ENCODE results near the gene SESN1. TPM values are rescaled to one million over a fixed set of nuclear protein-coding genes. Genes with fewer than 3 reads are reported as not detected.
"Not testable (repeated sequence)": the region's sequence is repeated elsewhere in the genome, so short reads cannot be mapped to it uniquely, and the experiment has no call there.

The SESN1 gene
- total and polyA plus RNA-seq, 5 donors from 2014 or later, result 15.8 to 59.6 (median 50.0) TPM

GRCh38 chr6:109093732-109094415 is 772 bp downstream of the SESN1 start:
- Histone ChIP-seq H3K4me1 (ENCODE audit: control insufficient read depth, insufficient read depth, low read length, poor library complexity, severe bottlenecking) (peaks cover 40% of the 10 kb centered on the region), H3K4me3 (ENCODE audit: low read depth, low read length) (peak overlapping the region; percentile 97), H3K9me3 (ENCODE audit: control insufficient read depth in 2 of 2, low read length in 2 of 2) (no peaks in the 10 kb centered on the region), H3K27ac (ENCODE audit: insufficient read depth, low read length, poor library complexity, severe bottlenecking) (peak overlapping the region; percentile 99), H3K27me3 (ENCODE audit: control insufficient read depth, insufficient read depth, low read length) (no peaks in the 10 kb centered on the region), H3K36me3 (ENCODE audit: control insufficient read depth, insufficient read depth, low read length) (no peaks in the 10 kb centered on the region)
- peaks cover 50 to 60% (median 51%) of the 10 kb centered on the region in 4 donors for H3K4me1 Mint-ChIP-seq
- H3K9me3 Mint-ChIP-seq, result no peaks in the 10 kb centered on the region
- no peaks in the 10 kb centered on the region for H3K27me3 Mint-ChIP-seq
- ATAC-seq (ENCODE audit: low read depth in 2 of 2), result no peak
- peak in 2 of 3 donors; percentile 11 to 35 for DNase-seq
- H3K4me3 Mint-ChIP-seq, result peak overlapping the region; percentile 92 to 97 (median 94)
- peak overlapping the region; percentile 85 to 90 (median 90) for H3K27ac Mint-ChIP-seq
- H3K36me3 Mint-ChIP-seq, result peaks cover 3% of the 10 kb centered on the region

- peaks cover 7% of the 10 kb centered on the region for H3K36me3 Mint-ChIP-seq
- ATAC-seq (ENCODE audit: low read depth in 2 of 2) (no peak), DNase-seq (no peak)
- H3K4me3 Mint-ChIP-seq, result peak overlapping the region; percentile 59 to 94 (median 74)
- Histone ChIP-seq H3K9me3 (ENCODE audit: control insufficient read depth in 2 of 2, low read length in 2 of 2) (no peaks in the 10 kb centered on the region), H3K4me3 (ENCODE audit: low read depth, low read length) (peak overlapping the region; percentile 97), H3K27me3 (ENCODE audit: control insufficient read depth, insufficient read depth, low read length) (no peaks in the 10 kb centered on the region), H3K4me1 (ENCODE audit: control insufficient read depth, insufficient read depth, low read length, poor library complexity, severe bottlenecking) (peaks cover 40% of the 10 kb centered on the region), H3K36me3 (ENCODE audit: control insufficient read depth, insufficient read depth, low read length) (no peaks in the 10 kb centered on the region), H3K27ac (ENCODE audit: insufficient read depth, low read length, poor library complexity, severe bottlenecking) (no peak overlapping the region)
- peaks cover 42 to 70% (median 52%) of the 10 kb centered on the region in 4 donors for H3K4me1 Mint-ChIP-seq
- H3K27ac Mint-ChIP-seq, result peak overlapping the region in 1 of 3 donors; percentile 3
- H3K9me3 Mint-ChIP-seq, result no peaks in the 10 kb centered on the region
- no peaks in the 10 kb centered on the region for H3K27me3 Mint-ChIP-seq
Observed at GRCh38 chr6:109092074-109092473, 2.6 kb downstream of the SESN1 start.

- H3K27ac Mint-ChIP-seq, result peak overlapping the region in 1 of 3 donors; percentile 3
- H3K27me3 Mint-ChIP-seq, result no peaks in the 10 kb centered on the region
- H3K27me3 ChIP-seq (ENCODE audit: control insufficient read depth, insufficient read depth, low read length), result no peaks in the 10 kb centered on the region
- ATAC-seq (ENCODE audit: low read depth in 2 of 2) (no peak), DNase-seq (peak in 1 of 3 donors; percentile 14)
- H3K4me3 ChIP-seq (ENCODE audit: low read depth, low read length), result peak overlapping the region; percentile 97
- H3K4me3 Mint-ChIP-seq, result peak overlapping the region; percentile 36 to 94 (median 74)
- peaks cover 40% of the 10 kb centered on the region for H3K4me1 ChIP-seq (ENCODE audit: control insufficient read depth, insufficient read depth, low read length, poor library complexity, severe bottlenecking)
- H3K9me3 ChIP-seq (ENCODE audit: control insufficient read depth in 2 of 2, low read length in 2 of 2), result no peaks in the 10 kb centered on the region
- no peak overlapping the region for H3K27ac ChIP-seq (ENCODE audit: insufficient read depth, low read length, poor library complexity, severe bottlenecking)
- H3K36me3 Mint-ChIP-seq, result peaks cover 7% of the 10 kb centered on the region
- no peaks in the 10 kb centered on the region for H3K36me3 ChIP-seq (ENCODE audit: control insufficient read depth, insufficient read depth, low read length)
- no peaks in the 10 kb centered on the region for H3K9me3 Mint-ChIP-seq
- H3K4me1 Mint-ChIP-seq, result peaks cover 38 to 69% (median 49%) of the 10 kb centered on the region in 4 donors
Observed at GRCh38 chr6:109091314-109092024, 3.2 kb downstream of the SESN1 start.

GRCh38 chr6:109088995-109089394 is 5.7 kb downstream of the SESN1 start:
- Mint-ChIP-seq H3K27ac (no peak overlapping the region), H3K9me3 (no peaks in the 10 kb centered on the region), H3K36me3 (peaks cover 7% of the 10 kb centered on the region), H3K4me3 (no peak overlapping the region), H3K27me3 (no peaks in the 10 kb centered on the region), H3K4me1 (peaks cover 27 to 58% (median 43%) of the 10 kb centered on the region in 4 donors)
- Histone ChIP-seq H3K36me3 (ENCODE audit: control insufficient read depth, insufficient read depth, low read length) (no peaks in the 10 kb centered on the region), H3K4me1 (ENCODE audit: control insufficient read depth, insufficient read depth, low read length, poor library complexity, severe bottlenecking) (peaks cover 31% of the 10 kb centered on the region), H3K27ac (ENCODE audit: insufficient read depth, low read length, poor library complexity, severe bottlenecking) (no peak overlapping the region), H3K4me3 (ENCODE audit: low read depth, low read length) (no peak overlapping the region), H3K9me3 (ENCODE audit: control insufficient read depth in 2 of 2, low read length in 2 of 2) (no peaks in the 10 kb centered on the region), H3K27me3 (ENCODE audit: control insufficient read depth, insufficient read depth, low read length) (no peaks in the 10 kb centered on the region)
- no peak for ATAC-seq (ENCODE audit: low read depth in 2 of 2)
- DNase-seq, result no peak

GRCh38 chr6:109087661-109088264 is 6.9 kb downstream of the SESN1 start:
- ATAC-seq (ENCODE audit: low read depth in 2 of 2) (no peak), DNase-seq (no peak)
- Mint-ChIP-seq H3K9me3 (no peaks in the 10 kb centered on the region), H3K27me3 (no peaks in the 10 kb centered on the region), H3K27ac (no peak overlapping the region), H3K36me3 (peaks cover 7% of the 10 kb centered on the region), H3K4me3 (no peak overlapping the region), H3K4me1 (peaks cover 27 to 46% (median 37%) of the 10 kb centered on the region in 4 donors)
- no peaks in the 10 kb centered on the region for H3K9me3 ChIP-seq (ENCODE audit: control insufficient read depth in 2 of 2, low read length in 2 of 2)
- no peaks in the 10 kb centered on the region for H3K36me3 ChIP-seq (ENCODE audit: control insufficient read depth, insufficient read depth, low read length)
- peaks cover 18% of the 10 kb centered on the region for H3K4me1 ChIP-seq (ENCODE audit: control insufficient read depth, insufficient read depth, low read length, poor library complexity, severe bottlenecking)
- H3K4me3 ChIP-seq (ENCODE audit: low read depth, low read length), result no peak overlapping the region
- H3K27me3 ChIP-seq (ENCODE audit: control insufficient read depth, insufficient read depth, low read length), result no peaks in the 10 kb centered on the region
- H3K27ac ChIP-seq (ENCODE audit: insufficient read depth, low read length, poor library complexity, severe bottlenecking), result no peak overlapping the region

GRCh38 chr6:109084146-109084545 is 10.5 kb downstream of the SESN1 start:
- not testable (repeated sequence) for H3K27me3 Mint-ChIP-seq; H3K27ac ChIP-seq (ENCODE audit: insufficient read depth, low read length, poor library complexity, severe bottlenecking); H3K27me3 ChIP-seq (ENCODE audit: control insufficient read depth, insufficient read depth, low read length); H3K4me3 Mint-ChIP-seq; H3K4me3 ChIP-seq (ENCODE audit: low read depth, low read length); ATAC-seq (ENCODE audit: low read depth in 2 of 2); DNase-seq; H3K9me3 ChIP-seq (ENCODE audit: control insufficient read depth in 2 of 2, low read length in 2 of 2); H3K27ac Mint-ChIP-seq; H3K36me3 ChIP-seq (ENCODE audit: control insufficient read depth, insufficient read depth, low read length); H3K36me3 Mint-ChIP-seq; H3K9me3 Mint-ChIP-seq; H3K4me1 ChIP-seq (ENCODE audit: control insufficient read depth, insufficient read depth, low read length, poor library complexity, severe bottlenecking)
- peaks cover 2 to 16% (median 13%) of the 10 kb centered on the region in 4 donors for H3K4me1 Mint-ChIP-seq

GRCh38 chr6:109083657-109084056 is 11.0 kb downstream of the SESN1 start:
- no peaks in the 10 kb centered on the region for H3K4me1 ChIP-seq (ENCODE audit: control insufficient read depth, insufficient read depth, low read length, poor library complexity, severe bottlenecking)
- H3K4me3 ChIP-seq (ENCODE audit: low read depth, low read length), result no peak overlapping the region
- DNase-seq (no peak), ATAC-seq (ENCODE audit: low read depth in 2 of 2) (no peak)
- Mint-ChIP-seq H3K36me3 (peaks cover 4% of the 10 kb centered on the region), H3K27me3 (no peaks in the 10 kb centered on the region), H3K4me3 (no peak overlapping the region), H3K27ac (no peak overlapping the region), H3K9me3 (no peaks in the 10 kb centered on the region), H3K4me1 (peaks cover 0 to 11% (median 9%) of the 10 kb centered on the region in 4 donors)
- no peaks in the 10 kb centered on the region for H3K27me3 ChIP-seq (ENCODE audit: control insufficient read depth, insufficient read depth, low read length)
- peaks cover 2% of the 10 kb centered on the region for H3K36me3 ChIP-seq (ENCODE audit: control insufficient read depth, insufficient read depth, low read length)
- no peaks in the 10 kb centered on the region for H3K9me3 ChIP-seq (ENCODE audit: control insufficient read depth in 2 of 2, low read length in 2 of 2)
- no peak overlapping the region for H3K27ac ChIP-seq (ENCODE audit: insufficient read depth, low read length, poor library complexity, severe bottlenecking)

Measured in CD4-positive, CD25-positive, alpha-beta regulatory T cell (primary cell).